Frontal cortex (tissue), 1 donor: ENCODE measurements around the gene BBS10. TPM values are rescaled to one million over a fixed set of nuclear protein-coding genes. Genes with fewer than 3 reads are reported as not detected.

Experiments used
- small RNA-seq: library from RNA; depleted of rRNA; stranded (forward); fragments of <200 nt; gene quantifications from one replicate; pipeline ENCODE3, GENCODE V24; 2014
- total RNA-seq: library from RNA; depleted of rRNA; stranded (reverse); fragments of >200 nt; gene quantifications from one replicate; pipeline ENCODE4 v1.2.3, GENCODE V29; 2014

The BBS10 gene
- total RNA-seq, 1 donor from 2014 or later, result 44.8 TPM

Small RNA genes lying within 50 kb of the gene (small RNA-seq; reads per million reads assigned to genes)
- gene RN7SKP172, result not detected

Other genes starting within 250 kb of the BBS10 start
- gene OSBPL8, start 211.4 kb upstream of the BBS10 start, total RNA-seq, result 150 TPM